Stimulated activated CD8-positive, alpha-beta memory T cell treated with anti-CD3 and anti-CD28 coated beads, Interleukin-15, amount 100 ng/mL, for 48 hours (primary cell): ENCODE measurements around the gene DMP1.

Source experiments
- DNase-seq, 2 donors: peaks; one replicate each; pipeline ENCODE4 v3.0.0-alpha.2; 2020; ENCODE audit warnings: low read depth in 2 of 2

Gene DMP1

GRCh38 chr4:87649980-87650379 lies at the start of gene DMP1:
Gene DMP1, plus strand, starts transcription at chr4:87650280. Its CDS starts 6,213 bp downstream, at chr4:87656493.
- DNase-seq = no peak

- DNase-seq = no peak
These were observed 48.7 kb upstream of the DMP1 start for GRCh38 chr4:87601361-87601760.

GRCh38 chr4:87608229-87608628 lies 41.9 kb upstream of the DMP1 start, which contains the start of gene DSPP:
Gene DSPP, plus strand, starts transcription at chr4:87608529. Its CDS starts 2,380 bp downstream, at chr4:87610909.
- no peak for DNase-seq

- no peak for DNase-seq
These were observed 35.7 kb upstream of the DMP1 start for GRCh38 chr4:87614292-87614890.

GRCh38 chr4:87616268-87616667 lies 33.8 kb upstream of the DMP1 start:
- DNase-seq = no peak

GRCh38 chr4:87620086-87620485 lies 30.0 kb upstream of the DMP1 start:
- no peak for DNase-seq

GRCh38 chr4:87620491-87620890 lies 29.6 kb upstream of the DMP1 start:
- DNase-seq = no peak

- DNase-seq = no peak
These were observed 27.8 kb upstream of the DMP1 start for GRCh38 chr4:87622303-87622702.

- DNase-seq = no peak
These were observed 25.4 kb upstream of the DMP1 start for GRCh38 chr4:87624698-87625097.

GRCh38 chr4:87631668-87632067 lies 18.4 kb upstream of the DMP1 start:
- DNase-seq = no peak

- DNase-seq = no peak
These were observed 17.6 kb upstream of the DMP1 start for GRCh38 chr4:87632469-87632868.

GRCh38 chr4:87633243-87633642 lies 16.8 kb upstream of the DMP1 start:
- DNase-seq = no peak

- no peak for DNase-seq
These were observed 5.8 kb upstream of the DMP1 start for GRCh38 chr4:87644286-87644685.

GRCh38 chr4:87650938-87651337 lies 858 bp downstream of the DMP1 start:
- no peak for DNase-seq

- DNase-seq = no peak
These were observed 1.9 kb downstream of the DMP1 start for GRCh38 chr4:87651941-87652340.

GRCh38 chr4:87654487-87655044 lies 4.5 kb downstream of the DMP1 start:
- no peak for DNase-seq

GRCh38 chr4:87657525-87657924 lies 7.4 kb downstream of the DMP1 start:
- no peak for DNase-seq

GRCh38 chr4:87659247-87659931 lies 9.3 kb downstream of the DMP1 start:
- DNase-seq = no peak

- DNase-seq = no peak
These were observed 12.8 kb downstream of the DMP1 start for GRCh38 chr4:87662871-87663270.

- DNase-seq = no peak
These were observed 19.3 kb downstream of the DMP1 start for GRCh38 chr4:87669373-87669772.

GRCh38 chr4:87677731-87678130 lies 27.7 kb downstream of the DMP1 start:
- no peak for DNase-seq

GRCh38 chr4:87679449-87680169 lies 29.5 kb downstream of the DMP1 start:
- DNase-seq = peak in 1 of 2 donors; percentile 0

- no peak for DNase-seq
These were observed 30.2 kb downstream of the DMP1 start for GRCh38 chr4:87680271-87680670.
